Measurements from ENCODE around the gene JMJD1C.
A peak's percentile ranks its signal among the peaks of the same experiment; 100 is the strongest.

Gene JMJD1C

GRCh38 chr10:63477927-63478326 lies 12.2 kb upstream of the JMJD1C start:
- no peak for DNase-seq

GRCh38 chr10:63474488-63474887 lies 8.7 kb upstream of the JMJD1C start:
- DNase-seq = no peak

- no peak for DNase-seq
Observed at GRCh38 chr10:63470928-63471327, 5.2 kb upstream of the JMJD1C start.

DNA sequence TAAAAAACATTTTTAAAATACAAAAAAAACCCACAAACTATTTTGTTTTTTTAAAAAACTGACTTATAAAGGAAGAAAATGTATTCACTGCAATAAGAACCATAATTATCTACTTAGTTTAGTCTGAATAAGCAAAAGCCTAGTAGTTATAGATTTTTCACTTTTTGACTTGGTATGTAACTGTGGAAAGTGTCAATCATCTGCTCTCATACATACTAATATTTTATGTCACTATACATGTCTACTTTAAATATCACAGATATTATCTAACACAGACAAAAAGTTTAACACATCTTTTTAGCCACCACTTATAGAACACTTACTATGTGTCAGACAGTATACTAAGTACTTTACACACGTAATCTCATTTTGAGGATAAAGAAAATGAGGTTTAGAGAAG lies 3.2 kb upstream of the JMJD1C start:
- no peak for DNase-seq

GRCh38 chr10:63467841-63468240 lies 2.1 kb upstream of the JMJD1C start:
- DNase-seq = no peak

GRCh38 chr10:63466144-63466935 lies 563 bp upstream of the JMJD1C start:
- DNase-seq = peak; percentile 40

GRCh38 chr10:63464402-63465292 lies 1.1 kb downstream of the JMJD1C start:
- peak; percentile 48 for DNase-seq

DNA sequence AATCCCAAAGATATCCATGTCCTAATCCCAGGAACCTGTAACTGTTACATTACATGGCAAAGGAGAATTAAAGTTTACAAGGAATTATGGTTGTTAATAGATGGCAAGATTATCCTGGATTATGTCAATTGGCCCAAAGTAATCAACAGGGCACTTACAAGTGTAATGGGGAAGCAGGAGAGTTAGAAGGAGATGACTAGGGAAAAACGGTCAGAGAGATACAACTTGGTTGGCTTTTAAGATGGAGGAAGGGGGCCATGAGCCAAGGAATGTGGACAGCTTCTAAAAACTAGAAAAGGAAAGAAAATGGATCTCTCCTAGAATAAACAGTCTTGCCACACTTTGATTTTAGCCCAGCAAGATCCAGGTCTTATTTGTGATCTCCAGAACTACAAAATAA lies 3.3 kb downstream of the JMJD1C start:
- no peak for DNase-seq

- DNase-seq = no peak
Observed at GRCh38 chr10:63458177-63458576, 7.6 kb downstream of the JMJD1C start.

GRCh38 chr10:63457594-63457993 lies 8.2 kb downstream of the JMJD1C start:
- DNase-seq = no peak

DNA sequence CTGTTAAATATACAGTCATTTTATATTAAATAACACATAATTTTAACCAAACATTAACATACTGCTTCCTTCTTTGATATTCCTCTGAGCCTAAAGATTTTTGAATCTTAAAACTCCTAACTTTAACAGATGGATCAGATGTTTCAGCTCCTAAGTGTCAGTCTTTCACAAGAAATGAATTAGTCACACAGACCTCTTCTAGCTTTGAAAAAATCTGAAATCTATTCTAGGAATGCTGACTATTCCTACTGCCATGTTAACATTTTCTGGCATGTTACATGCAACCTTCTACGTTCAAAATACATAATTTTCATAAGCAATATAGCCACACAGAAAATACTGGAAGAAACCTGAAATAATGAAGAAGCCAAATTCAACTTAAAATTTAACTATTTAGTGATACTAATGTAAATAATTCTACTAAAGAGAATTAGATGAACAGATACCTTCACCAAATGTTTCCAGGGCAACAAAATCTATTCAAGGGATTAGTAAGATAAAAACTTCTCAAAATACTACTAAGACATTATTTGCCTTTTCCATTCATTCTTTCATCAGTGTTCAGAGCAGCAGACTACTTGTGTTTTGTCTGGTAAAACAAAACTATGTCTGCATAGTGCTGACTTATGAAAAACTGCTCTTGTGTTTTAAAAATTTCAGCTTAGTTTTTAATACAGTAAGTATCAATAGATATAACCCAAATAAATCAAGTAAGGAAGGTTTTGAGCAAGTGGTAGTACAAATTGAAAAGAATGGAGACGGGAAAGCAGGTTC lies 9.2 kb downstream of the JMJD1C start:
- DNase-seq = no peak

DNA sequence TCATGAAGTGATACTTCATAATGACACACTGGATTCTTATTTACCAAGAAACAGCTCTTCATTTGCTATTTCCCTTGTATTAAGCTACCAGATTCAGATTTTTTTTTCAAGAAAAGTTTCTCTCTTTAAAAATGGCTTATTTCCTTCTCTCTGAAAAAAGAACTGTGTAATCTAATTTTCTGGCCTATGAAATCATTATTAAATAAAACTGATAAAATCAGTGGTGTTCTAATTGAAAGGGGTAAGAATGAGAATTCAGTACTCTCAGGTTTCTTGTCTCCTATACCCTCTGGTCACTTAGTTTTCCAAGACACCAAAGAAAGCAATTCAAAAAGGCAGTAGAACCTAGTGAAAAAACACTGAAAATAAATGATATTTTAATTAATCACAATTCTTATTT lies 10.3 kb downstream of the JMJD1C start:
- DNase-seq = no peak

GRCh38 chr10:63454631-63455030 lies 11.1 kb downstream of the JMJD1C start:
- no peak for DNase-seq

DNA sequence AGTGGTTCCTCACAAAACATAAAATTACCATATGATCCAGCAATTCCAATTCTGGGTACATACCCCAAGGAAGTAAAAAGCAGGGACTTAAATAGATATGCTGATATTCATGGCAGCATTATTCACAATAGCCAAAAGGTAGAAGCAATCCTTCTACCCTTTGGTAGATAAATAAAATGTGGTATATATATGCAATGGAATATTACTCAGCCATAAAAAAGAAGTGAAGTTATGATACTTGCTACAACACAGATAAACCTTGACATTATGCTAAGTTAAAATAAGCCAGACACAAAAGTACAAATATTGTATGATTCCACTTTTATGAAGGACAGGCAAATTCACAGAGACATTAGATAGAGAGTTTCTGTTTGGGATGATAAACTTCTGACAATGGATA lies 13.3 kb downstream of the JMJD1C start:
- DNase-seq = no peak

DNA sequence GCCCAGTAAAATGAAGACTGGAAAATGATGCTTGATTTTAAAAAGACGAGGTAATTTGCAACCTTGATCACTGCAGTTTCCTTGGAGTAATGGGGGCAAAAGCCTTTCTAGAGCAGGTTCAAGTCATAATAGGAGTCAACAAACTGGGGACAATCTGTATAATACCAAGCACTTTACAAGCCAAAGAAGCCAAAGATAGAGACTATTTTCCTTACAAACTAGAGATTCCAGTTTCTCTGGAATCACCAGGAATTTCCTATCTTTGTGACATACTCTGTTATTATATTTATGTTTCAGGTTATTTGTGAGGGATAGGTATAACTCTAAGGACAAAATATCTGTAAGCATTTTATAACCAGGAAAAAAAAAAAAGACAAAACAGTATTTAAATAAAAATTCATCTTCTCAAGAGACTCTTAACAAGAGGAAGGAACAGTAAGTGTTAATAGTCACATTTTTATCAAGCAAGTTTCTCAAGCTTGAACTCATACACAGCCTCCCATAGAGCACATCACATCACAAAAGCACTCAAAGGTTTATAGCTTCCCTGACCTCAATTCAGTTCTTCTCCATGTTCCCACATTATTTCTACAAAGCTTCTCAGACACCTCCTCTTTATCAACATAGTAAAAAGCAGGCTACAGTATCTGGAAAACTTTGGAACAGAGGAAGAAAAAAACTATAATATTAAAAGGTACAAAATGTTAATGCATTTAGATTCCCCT lies 18.9 kb downstream of the JMJD1C start:
- no peak for DNase-seq

DNA sequence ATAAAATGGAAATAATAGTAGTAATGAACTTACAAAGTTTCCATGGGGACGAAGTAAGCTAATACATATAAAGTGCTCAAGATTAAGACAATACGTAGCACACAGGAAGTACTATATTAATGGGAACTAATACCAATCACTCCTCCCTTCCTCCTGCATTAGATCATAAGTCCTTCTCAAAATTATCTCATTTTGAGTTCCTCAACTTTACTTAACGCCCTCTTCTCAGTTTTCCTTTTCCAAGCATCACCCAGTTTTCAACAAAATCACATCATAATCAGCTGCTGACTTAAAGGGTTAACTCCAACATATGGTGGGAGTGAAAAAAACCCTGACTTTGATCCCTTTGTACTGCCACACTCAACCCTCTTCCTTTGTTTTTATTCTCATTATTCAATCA lies 24.4 kb downstream of the JMJD1C start:
- DNase-seq = no peak

GRCh38 chr10:63439607-63440006 lies 26.2 kb downstream of the JMJD1C start:
- no peak for DNase-seq

DNA sequence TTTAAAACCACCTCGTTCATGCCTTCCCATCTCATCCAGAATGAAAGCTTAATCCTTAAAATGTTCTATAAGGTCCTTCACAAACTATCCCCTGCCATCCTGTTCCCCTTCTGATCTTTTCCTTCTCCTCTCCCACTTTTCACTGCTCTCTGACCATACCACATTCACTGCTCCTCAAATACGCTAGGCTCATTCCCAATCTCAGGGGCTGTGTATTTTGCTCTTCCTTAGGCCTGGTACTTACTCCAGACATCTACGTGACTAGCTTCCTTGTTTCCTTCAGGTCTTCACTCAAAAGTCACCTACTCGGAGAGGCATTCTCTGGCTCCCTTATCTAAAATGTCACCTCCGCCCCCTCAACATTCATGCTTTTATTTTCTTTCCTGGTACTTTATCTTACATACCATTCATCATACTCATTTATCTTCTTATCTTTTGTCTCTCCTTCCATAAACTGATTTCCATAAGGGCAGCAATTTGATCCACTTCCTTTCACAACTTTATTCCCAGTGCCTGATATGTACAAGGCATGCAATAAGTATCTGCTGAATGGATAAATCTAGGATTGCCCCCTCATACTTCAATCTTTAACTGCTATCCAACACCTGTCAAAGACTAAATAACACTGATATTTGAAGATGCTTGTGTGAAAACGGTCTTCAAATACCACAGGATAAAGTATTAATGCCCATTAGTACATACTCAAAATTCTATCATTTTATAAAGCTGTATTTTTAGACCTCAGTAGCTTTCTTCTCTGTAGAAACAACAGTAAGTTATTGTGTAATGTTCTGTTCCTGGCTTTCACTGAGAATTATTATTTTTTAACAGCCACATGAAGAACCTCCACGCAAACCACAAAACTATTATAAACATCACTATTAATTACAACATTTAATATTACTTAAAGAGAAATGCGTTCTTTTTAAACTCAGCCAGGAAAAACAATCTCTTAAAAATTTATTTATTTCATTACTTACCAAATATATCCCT lies 27.0 kb downstream of the JMJD1C start:
- no peak for DNase-seq

DNA sequence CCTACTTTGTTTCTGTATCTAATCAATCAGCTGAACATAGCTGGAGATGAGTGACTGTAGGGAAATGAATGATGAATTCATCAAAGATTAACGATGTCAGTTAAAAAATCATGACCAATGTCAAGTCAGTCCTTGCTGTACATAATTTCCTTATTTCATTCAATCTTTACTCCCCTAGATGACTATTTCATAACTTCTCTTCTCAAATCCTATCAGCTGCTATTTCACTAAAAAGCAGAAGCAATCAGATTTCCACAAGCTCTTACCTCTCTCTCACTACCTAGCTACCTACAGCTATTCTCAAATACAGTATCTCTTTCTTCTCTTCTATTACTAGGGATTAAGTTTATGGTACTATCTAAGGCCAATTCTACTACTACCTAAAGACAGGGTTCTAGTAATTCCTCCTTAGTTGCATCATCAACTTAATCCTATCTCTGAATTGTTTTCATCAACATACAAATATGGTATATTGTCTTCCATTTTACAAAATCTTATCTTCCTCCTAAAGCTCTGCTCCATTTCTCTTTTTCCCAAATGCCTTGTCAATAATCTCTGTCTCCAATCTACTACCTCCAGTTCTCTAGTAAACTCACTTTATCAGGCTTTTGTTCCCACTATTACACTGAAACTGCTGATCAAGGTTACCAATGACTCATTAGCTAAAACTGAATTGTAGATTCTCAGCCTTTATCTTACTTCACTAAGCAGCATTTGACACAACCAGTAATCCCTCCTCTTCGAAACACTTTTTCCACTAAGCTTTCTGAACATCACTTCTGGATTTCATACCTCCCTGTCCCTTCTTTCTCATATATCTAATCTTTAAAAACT lies 28.4 kb downstream of the JMJD1C start:
- DNase-seq = no peak

DNA sequence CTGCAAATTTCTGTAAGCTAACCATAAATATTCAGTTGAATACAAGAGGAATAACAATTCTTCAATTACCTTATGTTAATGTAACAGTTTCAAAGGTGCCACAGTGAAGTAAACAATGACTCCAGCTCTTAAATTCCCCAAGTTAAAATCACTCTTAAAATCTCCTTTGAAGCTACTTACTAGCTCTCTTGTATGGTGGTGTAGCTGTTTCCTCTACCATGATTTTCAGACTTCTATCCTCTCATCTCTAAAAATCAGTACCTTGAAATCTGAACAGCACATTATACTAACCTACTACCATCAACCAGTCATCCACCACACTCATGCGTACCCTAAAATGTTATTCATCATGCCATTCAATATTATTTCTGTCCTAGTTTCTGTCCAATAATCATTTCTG lies 29.6 kb downstream of the JMJD1C start:
- DNase-seq = no peak

All from DMS79 treated with DMSO at 0.1 percent for 48 hours (cell line).